ENCODE measurements around the gene DDX59.

Gene DDX59

GRCh38 chr1:200628223-200628881 is 41.4 kb downstream of the DDX59 start:
- no peak for DNase-seq

GRCh38 chr1:200627575-200628222 is 42.0 kb downstream of the DDX59 start:
- no peak for DNase-seq

GRCh38 chr1:200626853-200627534 is 42.7 kb downstream of the DDX59 start:
- no peak for DNase-seq

GRCh38 chr1:200625381-200625824 is 44.3 kb downstream of the DDX59 start:
- DNase-seq, result no peak

GRCh38 chr1:200624679-200625335 is 44.9 kb downstream of the DDX59 start:
- DNase-seq, result no peak

GRCh38 chr1:200620273-200621131 is 49.2 kb downstream of the DDX59 start, which contains the start of gene KIF14:
TSS of gene KIF14 (minus strand) at chr1:200620751. CDS start at chr1:200618723, 2,028 bp downstream.
- DNase-seq, result peak; percentile 91

GRCh38 chr1:200619894-200620272 is 49.8 kb downstream of the DDX59 start:
- no peak for DNase-seq

GRCh38 chr1:200610846-200611245 is 58.9 kb downstream of the DDX59 start:
- DNase-seq, result no peak

GRCh38 chr1:200602632-200603031 is 67.1 kb downstream of the DDX59 start:
- no peak for DNase-seq

All from NK-92 treated with Interleukin-12 subunit alpha and Interleukin-12 subunit beta, amount 100 ng/mL, for 24 hours (cell line).